KMS-11 (cell line): Measurements from ENCODE around the gene CALM1.

Experiments used
- H2AFZ ChIP-seq: fragments of 200-600 bp; sonication (generic); 2 replicates; pipeline ENCODE4 v1.6.1; 2016; ENCODE audit warnings: antibody characterized with exemption, mixed run types, low read depth
- H3K27ac ChIP-seq: fragments of 200-600 bp; sonication (generic); 2 replicates; pipeline ENCODE4 v1.6.1; 2016; ENCODE audit warnings: mild to moderate bottlenecking, mixed run types
- H3K27me3 ChIP-seq: fragments of 200-600 bp; sonication (generic); 2 replicates; pipeline ENCODE4 v1.6.1; 2017; ENCODE audit warnings: mild to moderate bottlenecking, low read depth, mixed run types, moderate library complexity; ENCODE audit not compliant: insufficient read depth
- H3K36me3 ChIP-seq: fragments of 200-600 bp; sonication (generic); 2 replicates; pipeline ENCODE4 v1.6.1; 2017; ENCODE audit warnings: mild to moderate bottlenecking, mixed run types; ENCODE audit not compliant: insufficient read depth
- H3K4me1 ChIP-seq: fragments of 200-600 bp; sonication (generic); 2 replicates; pipeline ENCODE4 v1.6.1; 2016; ENCODE audit warnings: mild to moderate bottlenecking, low read depth, mixed run types; ENCODE audit not compliant: poor library complexity, severe bottlenecking
- H3K4me2 ChIP-seq: fragments of 200-600 bp; sonication (generic); 2 replicates; pipeline ENCODE4 v1.7.0; 2016; ENCODE audit warnings: mild to moderate bottlenecking, mixed run types
- H3K4me3 ChIP-seq: fragments of 200-600 bp; sonication (generic); IDR thresholded peaks from 2 replicates; pipeline ENCODE4 v1.6.1; 2017; ENCODE audit warnings: low read depth, low read length, mixed read lengths; ENCODE audit not compliant: insufficient read depth
- H3K79me2 ChIP-seq: fragments of 200-600 bp; sonication (generic); 2 replicates; pipeline ENCODE4 v1.6.1; 2016; ENCODE audit warnings: low read depth, mixed run types; ENCODE audit not compliant: insufficient read depth
- H3K9ac ChIP-seq: fragments of 200-600 bp; sonication (generic); 2 replicates; pipeline ENCODE4 v1.6.1; 2016; ENCODE audit warnings: mild to moderate bottlenecking, mixed run types
- H4K20me1 ChIP-seq: fragments of 200-600 bp; sonication (generic); 2 replicates; pipeline ENCODE4 v1.6.1; 2016; ENCODE audit warnings: mild to moderate bottlenecking, mixed run types; ENCODE audit not compliant: insufficient read depth
- CTCF ChIP-seq: fragments of 200-600 bp; sonication (generic); conservative IDR thresholded peaks from 2 replicates; pipeline ENCODE4 v1.6.1; 2017; ENCODE audit warnings: low read depth, mild to moderate bottlenecking, antibody characterized with exemption, low read length, moderate library complexity, mixed read lengths

The CALM1 gene

GRCh38 chr14:90428676-90429075 lies 31.8 kb downstream of the CALM1 start:
- Histone ChIP-seq H3K27me3 (no peaks in the 10 kb centered on the region), H3K4me1 (no peaks in the 10 kb centered on the region), H3K79me2 (no peaks in the 10 kb centered on the region)

GRCh38 chr14:90429236-90429635 lies 32.4 kb downstream of the CALM1 start:
- H4K20me1 ChIP-seq: no peaks in the 10 kb centered on the region
- no peak overlapping the region for H3K9ac ChIP-seq
- H3K27ac ChIP-seq: no peak overlapping the region
- H2AFZ ChIP-seq: no peak overlapping the region
- H3K36me3 ChIP-seq: no peaks in the 10 kb centered on the region
- no peak overlapping the region for H3K4me3 ChIP-seq
- H3K4me1 ChIP-seq: no peaks in the 10 kb centered on the region
- H3K79me2 ChIP-seq: no peaks in the 10 kb centered on the region
- no peak for TF ChIP-seq CTCF
- no peak overlapping the region for H3K4me2 ChIP-seq
- no peaks in the 10 kb centered on the region for H3K27me3 ChIP-seq

More at GRCh38 chr14:90428676-90429075, 31.8 kb downstream of the CALM1 start:
- Histone ChIP-seq H3K4me3 (no peak overlapping the region), H4K20me1 (no peaks in the 10 kb centered on the region), H3K27ac (no peak overlapping the region), H3K36me3 (no peaks in the 10 kb centered on the region), H2AFZ (no peak overlapping the region), H3K9ac (no peak overlapping the region), H3K4me2 (no peak overlapping the region)
- no peak for TF ChIP-seq CTCF

- no peak for TF ChIP-seq CTCF
- H3K4me1 ChIP-seq: no peaks in the 10 kb centered on the region
These were observed 32.9 kb downstream of the CALM1 start for GRCh38 chr14:90429754-90430153.

GRCh38 chr14:90434370-90435020 lies 37.7 kb downstream of the CALM1 start:
- H3K4me1 ChIP-seq: no peaks in the 10 kb centered on the region
- H3K36me3 ChIP-seq: no peaks in the 10 kb centered on the region
- no peaks in the 10 kb centered on the region for H3K27me3 ChIP-seq
- no peaks in the 10 kb centered on the region for H3K79me2 ChIP-seq
- no peak for TF ChIP-seq CTCF
- no peak overlapping the region for H3K4me2 ChIP-seq
- no peaks in the 10 kb centered on the region for H4K20me1 ChIP-seq
- no peak overlapping the region for H3K9ac ChIP-seq
- H2AFZ ChIP-seq: no peak overlapping the region
- no peak overlapping the region for H3K4me3 ChIP-seq
- H3K27ac ChIP-seq: no peak overlapping the region

More at GRCh38 chr14:90429754-90430153, 32.9 kb downstream of the CALM1 start:
- Histone ChIP-seq H3K4me2 (no peak overlapping the region), H3K27ac (no peak overlapping the region), H3K36me3 (no peaks in the 10 kb centered on the region), H3K9ac (no peak overlapping the region), H3K79me2 (no peaks in the 10 kb centered on the region), H3K4me3 (no peak overlapping the region), H2AFZ (no peak overlapping the region), H4K20me1 (no peaks in the 10 kb centered on the region), H3K27me3 (no peaks in the 10 kb centered on the region)
